Progenitor cell of endocrine pancreas (in vitro differentiated cells): ENCODE data around the gene CKB. TPM values are rescaled to one million over a fixed set of nuclear protein-coding genes. Genes with fewer than 3 reads are reported as not detected.

Experiments used
- DNase-seq: peaks from one replicate; pipeline ENCODE4 v3.0.0; 2021; ENCODE audit warnings: low spot score; ENCODE audit not compliant: unreplicated experiment
- H3K27ac Mint-ChIP-seq: 2 replicates; pipeline ENCODE4 v1.8.0; 2021; ENCODE audit warnings: mild to moderate bottlenecking, moderate library complexity, mixed read lengths
- H3K27me3 Mint-ChIP-seq: 2 replicates; pipeline ENCODE4 v1.8.0; 2021; ENCODE audit warnings: mixed read lengths
- H3K36me3 Mint-ChIP-seq: 2 replicates; pipeline ENCODE4 v1.8.0; 2022; ENCODE audit warnings: mixed read lengths; ENCODE audit not compliant: insufficient read depth
- H3K4me1 Mint-ChIP-seq: 2 replicates; pipeline ENCODE4 v1.8.0; 2021; ENCODE audit warnings: low read depth, mixed read lengths
- H3K4me3 Mint-ChIP-seq: 2 replicates; pipeline ENCODE4 v1.8.0; 2021; ENCODE audit warnings: low read depth, mild to moderate bottlenecking, moderate library complexity, mixed read lengths
- H3K9me3 Mint-ChIP-seq: 2 replicates; pipeline ENCODE4 v1.8.0; 2021; ENCODE audit warnings: low read depth, mixed read lengths
- total RNA-seq: library from RNA; stranded (reverse); gene quantifications from 2 replicates; pipeline ENCODE4 v1.2.1, GENCODE V29; 2021
- TF ChIP-seq, protein P1 (sequence below): fragments of 200-600 bp; sonication (generic); IDR thresholded peaks from one replicate; pipeline ENCODE4 v1.5.0; 2021; ENCODE audit warnings: antibody characterized with exemption, mild to moderate bottlenecking; ENCODE audit not compliant: unreplicated experiment

CKB gene
- total RNA-seq, 1 donor from 2014 or later, result 983 TPM

DNA sequence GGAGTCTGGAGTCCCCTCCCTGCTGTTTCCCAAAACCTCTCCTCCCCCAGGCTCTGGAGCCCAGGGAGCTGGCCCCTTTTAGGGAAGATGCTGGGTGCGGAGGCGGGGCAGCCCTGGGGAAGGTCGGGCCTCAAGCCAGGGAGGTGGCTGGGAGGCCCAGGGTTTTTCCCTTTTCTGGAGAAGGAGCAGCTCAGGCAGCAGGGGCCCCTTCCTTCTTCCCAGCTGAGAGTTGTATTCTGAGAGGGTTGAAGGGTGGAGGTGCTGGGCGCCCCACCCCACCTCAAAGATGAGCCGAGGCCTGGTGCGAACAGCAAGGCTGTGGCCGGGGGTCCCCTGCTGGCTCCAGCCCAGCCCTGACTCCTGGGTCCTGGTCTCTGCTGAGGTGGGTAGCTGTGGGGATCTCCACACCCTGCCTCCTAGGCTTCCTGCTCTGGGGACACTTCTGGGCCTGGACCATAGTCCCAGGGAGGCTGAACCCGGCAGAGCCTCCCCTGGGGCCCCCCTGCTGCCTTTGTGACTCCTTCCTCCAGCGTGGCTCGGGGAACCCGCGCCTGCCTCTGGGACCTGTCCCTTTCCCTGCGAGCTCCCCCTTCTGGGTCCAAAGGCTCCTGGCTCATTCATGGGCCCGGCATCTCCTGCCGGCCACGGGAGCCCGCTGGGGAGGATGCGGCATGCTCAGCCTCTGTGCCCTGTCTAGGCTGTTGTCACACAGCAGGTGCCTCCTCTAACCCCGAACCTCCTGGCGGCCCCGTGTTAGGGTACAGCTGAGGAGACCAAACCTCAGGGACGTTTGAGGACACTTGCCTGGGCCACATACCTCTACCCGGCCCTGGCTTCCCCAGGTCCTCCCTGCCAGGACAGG, 10.7 kb upstream of the CKB start:
- TF ChIP-seq, protein P1, sequence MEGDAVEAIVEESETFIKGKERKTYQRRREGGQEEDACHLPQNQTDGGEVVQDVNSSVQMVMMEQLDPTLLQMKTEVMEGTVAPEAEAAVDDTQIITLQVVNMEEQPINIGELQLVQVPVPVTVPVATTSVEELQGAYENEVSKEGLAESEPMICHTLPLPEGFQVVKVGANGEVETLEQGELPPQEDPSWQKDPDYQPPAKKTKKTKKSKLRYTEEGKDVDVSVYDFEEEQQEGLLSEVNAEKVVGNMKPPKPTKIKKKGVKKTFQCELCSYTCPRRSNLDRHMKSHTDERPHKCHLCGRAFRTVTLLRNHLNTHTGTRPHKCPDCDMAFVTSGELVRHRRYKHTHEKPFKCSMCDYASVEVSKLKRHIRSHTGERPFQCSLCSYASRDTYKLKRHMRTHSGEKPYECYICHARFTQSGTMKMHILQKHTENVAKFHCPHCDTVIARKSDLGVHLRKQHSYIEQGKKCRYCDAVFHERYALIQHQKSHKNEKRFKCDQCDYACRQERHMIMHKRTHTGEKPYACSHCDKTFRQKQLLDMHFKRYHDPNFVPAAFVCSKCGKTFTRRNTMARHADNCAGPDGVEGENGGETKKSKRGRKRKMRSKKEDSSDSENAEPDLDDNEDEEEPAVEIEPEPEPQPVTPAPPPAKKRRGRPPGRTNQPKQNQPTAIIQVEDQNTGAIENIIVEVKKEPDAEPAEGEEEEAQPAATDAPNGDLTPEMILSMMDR, result no peak
- no peak overlapping the region for H3K27ac Mint-ChIP-seq
- DNase-seq, result no peak
- H3K9me3 Mint-ChIP-seq, result no peaks in the 10 kb centered on the region
- no peaks in the 10 kb centered on the region for H3K36me3 Mint-ChIP-seq
- H3K4me1 Mint-ChIP-seq, result peaks cover 11% of the 10 kb centered on the region
- H3K4me3 Mint-ChIP-seq, result no peak overlapping the region
- H3K27me3 Mint-ChIP-seq, result no peaks in the 10 kb centered on the region

DNA sequence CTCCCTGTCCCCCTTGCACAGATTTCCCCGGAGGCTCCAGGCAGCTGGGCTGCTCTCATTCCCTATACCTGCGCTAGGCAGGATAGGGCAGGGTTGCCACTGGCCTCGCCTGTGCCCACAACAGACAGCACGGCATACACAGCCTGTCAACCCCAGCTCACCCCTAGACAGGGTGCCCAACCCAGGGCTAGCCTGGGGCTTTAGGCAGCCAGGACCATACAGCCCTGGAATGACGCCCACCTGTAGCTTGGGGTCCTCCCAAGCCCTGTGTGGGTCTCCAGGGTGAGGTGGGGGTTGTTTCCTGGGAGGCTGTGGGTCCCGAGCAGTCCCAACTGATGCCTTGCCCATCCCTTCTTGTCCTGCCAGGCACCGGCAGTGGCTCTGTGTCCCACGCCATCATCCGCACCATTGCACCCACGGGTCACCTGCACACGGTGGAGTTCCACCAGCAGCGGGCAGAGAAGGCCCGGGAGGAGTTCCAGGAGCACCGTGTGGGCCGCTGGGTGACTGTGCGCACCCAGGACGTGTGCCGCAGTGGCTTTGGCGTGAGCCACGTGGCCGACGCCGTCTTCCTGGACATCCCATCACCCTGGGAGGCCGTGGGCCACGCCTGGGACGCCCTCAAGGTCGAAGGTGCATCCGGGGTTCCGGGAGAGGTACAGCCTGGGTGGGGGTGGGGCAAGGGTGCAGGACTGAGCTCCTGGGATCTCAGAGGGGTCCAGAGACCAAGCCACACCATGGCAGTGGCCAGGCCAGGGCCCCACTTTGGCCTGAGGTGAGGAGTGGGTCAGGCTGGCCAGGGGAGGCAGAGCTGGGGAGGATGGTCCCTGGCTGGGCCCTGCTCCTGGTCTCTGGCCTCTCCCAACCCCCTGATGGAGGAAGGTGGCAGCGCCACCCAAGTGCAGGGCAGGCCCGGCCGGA, 9.8 kb upstream of the CKB start:
- TF ChIP-seq, protein P1, result no peak
- H3K36me3 Mint-ChIP-seq, result no peaks in the 10 kb centered on the region
- no peaks in the 10 kb centered on the region for H3K9me3 Mint-ChIP-seq
- no peaks in the 10 kb centered on the region for H3K27me3 Mint-ChIP-seq
- no peak overlapping the region for H3K27ac Mint-ChIP-seq
- H3K4me1 Mint-ChIP-seq, result peaks cover 15% of the 10 kb centered on the region
- no peak overlapping the region for H3K4me3 Mint-ChIP-seq
- DNase-seq, result no peak

DNA sequence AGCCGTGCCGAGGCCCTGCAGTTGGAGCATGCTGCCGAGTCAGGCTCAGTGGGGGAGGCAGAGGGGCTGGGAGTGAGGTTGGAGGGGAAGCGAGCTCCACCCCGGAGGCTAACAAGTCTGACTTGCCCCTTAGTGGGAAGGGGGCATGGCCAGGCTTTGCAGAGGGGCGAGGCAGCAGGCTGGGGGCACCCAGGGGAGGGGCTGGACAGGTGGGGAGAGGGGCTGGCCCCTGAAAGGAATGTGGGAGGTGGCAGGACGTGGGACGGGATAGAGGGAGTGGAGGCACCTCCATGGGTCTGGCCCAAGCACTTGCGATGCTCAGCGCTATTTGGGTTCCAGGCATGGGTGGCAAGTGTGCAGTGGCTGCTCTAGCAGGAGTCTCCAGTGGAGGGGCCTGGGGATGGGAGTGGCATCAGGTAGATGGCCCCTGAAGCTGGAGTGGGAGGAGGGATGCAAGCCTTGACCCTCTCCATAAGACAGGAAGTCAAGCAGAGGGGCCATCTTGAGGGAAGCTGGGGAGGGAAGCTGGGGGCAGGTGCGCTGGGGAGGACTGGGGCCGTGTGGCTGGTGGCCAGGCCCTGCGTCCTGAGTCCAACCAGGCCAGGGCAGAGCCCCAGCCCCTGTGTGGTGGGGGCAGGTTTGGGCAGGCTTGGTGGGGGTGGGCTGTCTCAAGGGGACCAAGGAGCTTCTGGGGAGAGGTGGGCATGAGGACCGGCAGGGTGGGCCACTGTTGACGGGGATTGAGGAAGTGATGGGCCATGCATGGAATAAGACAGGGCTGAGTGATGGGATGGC, 9.0 kb upstream of the CKB start:
- TF ChIP-seq, protein P1, result no peak
- H3K4me3 Mint-ChIP-seq, result peak overlapping the region; percentile 35

DNA sequence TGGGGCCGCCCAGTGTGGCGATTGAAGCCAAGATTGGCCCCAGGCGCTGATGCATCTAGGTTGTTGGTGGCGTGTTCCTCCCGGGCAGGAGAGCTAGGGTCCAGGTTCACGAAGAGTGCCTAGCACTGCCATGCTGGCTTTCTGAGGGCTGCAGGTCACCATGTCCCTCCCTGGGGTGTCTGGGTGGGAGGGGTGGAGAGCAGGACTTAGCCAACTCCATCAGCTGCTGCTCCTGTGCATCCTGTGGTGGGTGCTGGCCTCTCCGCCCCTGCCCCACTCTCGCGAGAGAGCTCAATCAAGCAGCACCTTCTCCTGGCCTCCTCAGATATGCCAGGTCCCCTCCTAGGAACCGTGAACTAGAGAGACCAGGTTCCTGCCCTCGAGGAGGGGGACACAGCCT, 8.2 kb upstream of the CKB start:
- no peaks in the 10 kb centered on the region for H3K9me3 Mint-ChIP-seq
- no peaks in the 10 kb centered on the region for H3K27me3 Mint-ChIP-seq
- H3K36me3 Mint-ChIP-seq, result no peaks in the 10 kb centered on the region
- TF ChIP-seq, protein P1, result no peak
- peak overlapping the region; percentile 64 for H3K27ac Mint-ChIP-seq
- no peak for DNase-seq
- H3K4me1 Mint-ChIP-seq, result peaks cover 25% of the 10 kb centered on the region
- no peak overlapping the region for H3K4me3 Mint-ChIP-seq

More for the DNA sequence above, 9.0 kb upstream of the CKB start:
- Mint-ChIP-seq H3K36me3 (no peaks in the 10 kb centered on the region), H3K4me1 (peaks cover 21% of the 10 kb centered on the region), H3K9me3 (no peaks in the 10 kb centered on the region), H3K27me3 (no peaks in the 10 kb centered on the region), H3K27ac (no peak overlapping the region)
- no peak for DNase-seq

DNA sequence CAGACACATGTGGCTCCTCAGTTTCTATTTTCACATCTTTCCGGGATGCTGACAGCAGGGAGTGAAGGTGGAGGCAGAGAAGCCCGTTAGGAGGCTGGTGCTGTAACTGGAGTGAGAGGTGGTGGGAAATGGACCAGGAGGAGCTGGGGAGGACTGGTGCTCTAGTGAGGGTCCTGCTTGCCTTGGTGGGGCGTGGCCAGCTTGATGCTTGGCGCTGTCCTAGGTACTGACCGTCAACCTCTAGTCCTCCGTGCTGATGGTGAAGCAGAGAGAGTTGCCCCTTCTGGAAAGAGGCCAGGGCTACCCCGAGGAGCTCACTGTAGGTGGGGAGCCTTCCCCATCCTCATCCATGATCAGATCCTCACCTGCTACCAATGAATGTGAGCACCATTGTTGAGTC, 7.8 kb upstream of the CKB start:
- H3K9me3 Mint-ChIP-seq, result no peaks in the 10 kb centered on the region
- H3K36me3 Mint-ChIP-seq, result no peaks in the 10 kb centered on the region
- peak overlapping the region; percentile 89 for H3K4me3 Mint-ChIP-seq
- H3K27ac Mint-ChIP-seq, result peak overlapping the region; percentile 64
- no peaks in the 10 kb centered on the region for H3K27me3 Mint-ChIP-seq
- TF ChIP-seq, protein P1, result no peak
- DNase-seq, result no peak
- peaks cover 30% of the 10 kb centered on the region for H3K4me1 Mint-ChIP-seq
